ENCODE results near the gene PLEKHA8. TPM values are rescaled to one million over a fixed set of nuclear protein-coding genes. Genes with fewer than 3 reads are reported as not detected.

Gene PLEKHA8
- total RNA-seq, 1 donor from 2014 or later: 43.5 TPM

GRCh38 chr7:30140456-30140855 is 112.2 kb downstream of the PLEKHA8 start:
- H3K27me3 Mint-ChIP-seq (ENCODE audit: low read depth): peaks cover 6% of the 10 kb centered on the region
- TF ChIP-seq, protein P1, sequence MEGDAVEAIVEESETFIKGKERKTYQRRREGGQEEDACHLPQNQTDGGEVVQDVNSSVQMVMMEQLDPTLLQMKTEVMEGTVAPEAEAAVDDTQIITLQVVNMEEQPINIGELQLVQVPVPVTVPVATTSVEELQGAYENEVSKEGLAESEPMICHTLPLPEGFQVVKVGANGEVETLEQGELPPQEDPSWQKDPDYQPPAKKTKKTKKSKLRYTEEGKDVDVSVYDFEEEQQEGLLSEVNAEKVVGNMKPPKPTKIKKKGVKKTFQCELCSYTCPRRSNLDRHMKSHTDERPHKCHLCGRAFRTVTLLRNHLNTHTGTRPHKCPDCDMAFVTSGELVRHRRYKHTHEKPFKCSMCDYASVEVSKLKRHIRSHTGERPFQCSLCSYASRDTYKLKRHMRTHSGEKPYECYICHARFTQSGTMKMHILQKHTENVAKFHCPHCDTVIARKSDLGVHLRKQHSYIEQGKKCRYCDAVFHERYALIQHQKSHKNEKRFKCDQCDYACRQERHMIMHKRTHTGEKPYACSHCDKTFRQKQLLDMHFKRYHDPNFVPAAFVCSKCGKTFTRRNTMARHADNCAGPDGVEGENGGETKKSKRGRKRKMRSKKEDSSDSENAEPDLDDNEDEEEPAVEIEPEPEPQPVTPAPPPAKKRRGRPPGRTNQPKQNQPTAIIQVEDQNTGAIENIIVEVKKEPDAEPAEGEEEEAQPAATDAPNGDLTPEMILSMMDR (IDR thresholded peaks at IDR 0.05; ENCODE audit: unreplicated experiment): no peak
- H3K4me3 Mint-ChIP-seq: no peak overlapping the region
- DNase-seq (ENCODE audit: low spot score in 2 of 2, unreplicated experiment in 2 of 2): no peak
- H3K27ac Mint-ChIP-seq: no peak overlapping the region
- no peaks in the 10 kb centered on the region for H3K9me3 Mint-ChIP-seq
- H3K4me1 Mint-ChIP-seq: peaks cover 34% of the 10 kb centered on the region
- H3K36me3 Mint-ChIP-seq: no peaks in the 10 kb centered on the region

GRCh38 chr7:30142710-30143109 is 114.5 kb downstream of the PLEKHA8 start:
- Mint-ChIP-seq H3K9me3 (no peaks in the 10 kb centered on the region), H3K27ac (peak overlapping the region; percentile 82), H3K36me3 (no peaks in the 10 kb centered on the region), H3K4me3 (no peak overlapping the region), H3K4me1 (peaks cover 34% of the 10 kb centered on the region), H3K27me3 (ENCODE audit: low read depth) (no peaks in the 10 kb centered on the region)
- TF ChIP-seq, protein P1 (IDR thresholded peaks at IDR 0.05; ENCODE audit: unreplicated experiment): no peak
- no peak for DNase-seq (ENCODE audit: low spot score in 2 of 2, unreplicated experiment in 2 of 2)

DNA sequence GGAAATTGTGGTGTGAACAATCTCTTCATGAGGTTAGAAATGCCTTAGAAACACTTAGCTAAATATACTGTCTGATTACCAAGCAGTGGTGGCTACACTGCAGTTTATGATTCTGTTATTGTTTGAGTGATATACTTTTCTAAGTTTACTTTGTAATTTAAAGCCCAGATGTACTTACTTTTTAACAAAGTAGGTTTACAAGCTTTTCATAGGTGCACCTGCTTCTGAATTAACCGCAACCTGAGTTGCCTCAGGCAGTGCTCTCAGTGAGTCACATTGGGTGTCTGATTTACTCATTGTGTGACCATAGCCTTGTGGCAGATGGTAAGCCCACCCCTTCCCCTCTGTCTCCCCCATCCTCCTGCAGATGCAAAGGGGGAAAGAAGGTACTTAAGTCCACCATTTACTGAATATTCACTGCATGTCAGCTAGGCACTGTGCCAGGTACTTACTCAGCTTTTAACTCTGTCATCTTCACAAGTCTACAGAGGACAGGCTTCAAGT is 115.6 kb downstream of the PLEKHA8 start:
- Mint-ChIP-seq H3K4me3 (no peak overlapping the region), H3K4me1 (peaks cover 34% of the 10 kb centered on the region), H3K9me3 (no peaks in the 10 kb centered on the region), H3K36me3 (no peaks in the 10 kb centered on the region), H3K27ac (peak overlapping the region; percentile 82), H3K27me3 (ENCODE audit: low read depth) (no peaks in the 10 kb centered on the region)
- TF ChIP-seq, protein P1 (IDR thresholded peaks at IDR 0.05; ENCODE audit: unreplicated experiment): no peak
- DNase-seq (ENCODE audit: low spot score in 2 of 2, unreplicated experiment in 2 of 2): no peak

GRCh38 chr7:30144657-30145306 is 116.6 kb downstream of the PLEKHA8 start:
- no peaks in the 10 kb centered on the region for H3K36me3 Mint-ChIP-seq
- TF ChIP-seq, protein P1 (IDR thresholded peaks at IDR 0.05; ENCODE audit: unreplicated experiment): no peak
- no peak overlapping the region for H3K27ac Mint-ChIP-seq
- no peak for DNase-seq (ENCODE audit: low spot score in 2 of 2, unreplicated experiment in 2 of 2)
- H3K9me3 Mint-ChIP-seq: no peaks in the 10 kb centered on the region
- no peak overlapping the region for H3K4me3 Mint-ChIP-seq
- peaks cover 34% of the 10 kb centered on the region for H3K4me1 Mint-ChIP-seq
- no peaks in the 10 kb centered on the region for H3K27me3 Mint-ChIP-seq (ENCODE audit: low read depth)

DNA sequence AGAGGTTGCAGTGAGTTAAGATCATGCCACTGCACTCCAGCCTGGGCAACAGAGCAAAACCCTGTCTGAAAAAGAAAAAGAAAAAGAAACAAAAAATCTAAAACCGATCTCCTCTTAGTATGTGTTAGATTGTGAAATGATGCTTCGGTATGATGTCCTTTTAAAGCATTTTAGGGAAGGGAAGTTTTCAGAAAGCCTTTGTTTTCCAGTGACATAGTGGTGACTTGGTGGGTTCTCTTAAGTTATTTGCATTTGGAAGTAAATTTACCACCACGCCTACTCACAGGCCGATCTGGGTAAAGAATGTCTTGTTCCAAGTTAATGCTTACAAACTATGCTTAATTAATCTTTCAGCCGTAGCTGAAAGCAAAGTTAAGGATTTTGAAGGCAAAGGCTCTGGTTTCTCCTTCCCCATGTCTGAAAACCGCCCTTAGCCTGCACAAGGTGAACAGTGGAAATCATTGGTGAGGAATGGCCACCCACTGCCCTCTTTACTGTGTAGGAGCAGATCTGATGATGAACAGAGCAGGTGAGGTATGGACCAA is 117.3 kb downstream of the PLEKHA8 start:
- no peaks in the 10 kb centered on the region for H3K27me3 Mint-ChIP-seq (ENCODE audit: low read depth)
- peaks cover 33% of the 10 kb centered on the region for H3K4me1 Mint-ChIP-seq
- H3K9me3 Mint-ChIP-seq: no peaks in the 10 kb centered on the region
- H3K4me3 Mint-ChIP-seq: no peak overlapping the region
- no peak overlapping the region for H3K27ac Mint-ChIP-seq
- DNase-seq (ENCODE audit: low spot score in 2 of 2, unreplicated experiment in 2 of 2): no peak
- TF ChIP-seq, protein P1 (IDR thresholded peaks at IDR 0.05; ENCODE audit: unreplicated experiment): no peak
- peaks cover 3% of the 10 kb centered on the region for H3K36me3 Mint-ChIP-seq
